ENCODE data around the gene APBA2.
A peak's percentile ranks its signal among the peaks of the same experiment; 100 is the strongest.

Gene APBA2

GRCh38 chr15:28982886-28983285 lies 97.1 kb downstream of the APBA2 start:
- Histone ChIP-seq H3K9me3 (no peaks in the 10 kb centered on the region), H3K4me1 (0 out of 2 replicates have a peak, but pooled peaks cover 4% of the 10 kb centered on the region), H3K36me3 (no peaks in the 10 kb centered on the region), H3K27me3 (no peaks in the 10 kb centered on the region), H3K4me3 (ENCODE audit: low read depth, low read length) (no peak overlapping the region)
- no peak for TF ChIP-seq CTCF (IDR thresholded peaks at IDR 0.05; ENCODE audit: low read depth, low read length)
- no peak for DNase-seq

DNA sequence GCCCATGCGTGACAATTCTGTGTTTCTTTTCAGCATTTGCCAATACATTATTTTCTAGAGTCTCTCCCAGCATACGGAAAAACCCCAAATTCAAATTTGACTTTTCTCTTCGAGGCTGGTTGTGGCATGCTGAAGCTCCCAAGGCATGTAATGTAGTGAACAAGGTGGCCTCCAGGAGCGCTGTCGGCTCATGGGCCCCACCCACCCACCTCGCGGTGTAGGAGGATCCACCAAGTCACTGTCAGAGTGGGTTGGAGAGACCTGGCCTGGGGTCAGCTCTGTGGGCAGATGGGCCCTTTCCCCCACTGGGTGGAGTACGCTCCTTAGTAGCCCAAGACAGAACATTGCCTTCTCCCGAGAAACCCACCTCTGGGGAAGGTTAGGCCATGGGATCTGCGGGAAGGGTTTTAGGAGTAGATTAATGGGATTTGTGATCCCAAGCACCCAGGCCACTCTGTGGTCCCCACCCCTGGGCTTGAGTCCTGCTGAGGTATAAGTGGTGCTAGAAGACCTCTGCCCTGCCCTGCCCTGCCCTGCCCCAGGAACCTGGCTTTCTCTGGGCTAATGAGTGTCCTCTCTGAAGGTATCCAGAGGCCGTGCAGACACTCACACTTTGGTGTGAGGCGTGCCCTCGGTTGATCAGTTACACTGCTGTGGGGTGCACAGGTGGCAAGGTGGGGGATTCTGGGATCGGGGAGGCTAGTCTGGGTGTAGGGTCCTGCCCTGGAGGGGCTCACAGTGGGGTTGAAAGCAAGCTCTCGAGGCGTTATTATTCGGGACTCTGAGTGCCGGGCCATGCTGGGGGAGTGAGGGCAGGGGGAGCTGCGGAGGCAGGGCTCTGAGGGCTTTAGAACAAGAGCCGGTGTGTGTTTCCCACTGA lies 97.9 kb downstream of the APBA2 start:
- 0 out of 2 replicates have a peak, but pooled peaks cover 4% of the 10 kb centered on the region for H3K4me1 ChIP-seq
- TF ChIP-seq CTCF (IDR thresholded peaks at IDR 0.05; ENCODE audit: low read depth, low read length), result no peak
- no peaks in the 10 kb centered on the region for H3K9me3 ChIP-seq
- DNase-seq, result no peak
- no peaks in the 10 kb centered on the region for H3K27me3 ChIP-seq
- no peaks in the 10 kb centered on the region for H3K36me3 ChIP-seq
- no peak overlapping the region for H3K4me3 ChIP-seq (ENCODE audit: low read depth, low read length)

DNA sequence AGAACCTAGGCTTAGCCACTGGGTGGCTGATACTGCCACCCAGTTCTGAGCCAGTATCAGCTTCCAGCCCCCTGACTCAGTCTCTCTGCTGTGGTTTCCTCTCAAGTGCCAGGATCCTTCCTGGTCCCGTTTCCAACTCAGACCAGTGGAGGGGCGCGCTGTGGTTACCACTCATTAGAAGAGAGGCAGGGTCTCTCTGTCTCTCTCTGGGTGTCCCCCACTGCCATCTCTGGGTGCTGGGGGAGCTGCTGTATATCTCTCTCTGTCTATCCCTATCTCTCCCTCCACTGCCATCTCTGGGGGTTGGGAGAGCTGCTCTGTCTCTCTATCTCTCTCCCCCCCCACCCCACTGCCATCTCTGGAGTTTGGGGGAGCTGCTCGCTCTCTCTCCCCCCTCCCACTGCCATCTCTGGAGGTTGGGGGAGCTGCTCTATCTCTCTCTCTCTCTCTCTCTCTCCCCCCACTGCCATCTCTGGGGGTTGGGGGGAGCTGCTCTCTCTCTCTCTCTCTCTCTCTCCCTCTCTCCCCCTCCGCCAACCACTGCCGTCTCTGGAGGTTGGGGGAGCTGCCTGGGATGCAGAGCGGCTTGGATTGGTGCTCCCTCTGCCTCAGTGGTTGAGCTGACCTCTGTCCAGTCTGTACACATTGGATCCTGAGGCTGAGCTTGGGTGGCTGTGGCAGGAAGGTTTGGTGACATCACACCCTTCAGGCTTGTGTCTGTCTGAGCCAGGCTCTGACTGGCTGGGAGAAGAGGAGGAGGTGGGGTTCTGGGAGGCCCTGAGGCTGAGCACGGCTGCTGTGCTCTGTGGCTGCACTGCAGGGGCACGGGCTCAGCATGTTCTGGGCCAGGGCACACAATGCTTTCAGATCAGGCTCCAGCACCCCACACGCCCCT lies 98.9 kb downstream of the APBA2 start:
- Histone ChIP-seq H3K36me3 (no peaks in the 10 kb centered on the region), H3K9me3 (no peaks in the 10 kb centered on the region), H3K4me1 (0 out of 2 replicates have a peak, but pooled peaks cover 4% of the 10 kb centered on the region), H3K4me3 (ENCODE audit: low read depth, low read length) (no peak overlapping the region), H3K27me3 (no peaks in the 10 kb centered on the region)
- peak; percentile 83 for DNase-seq
- no peak for TF ChIP-seq CTCF (IDR thresholded peaks at IDR 0.05; ENCODE audit: low read depth, low read length)

DNA sequence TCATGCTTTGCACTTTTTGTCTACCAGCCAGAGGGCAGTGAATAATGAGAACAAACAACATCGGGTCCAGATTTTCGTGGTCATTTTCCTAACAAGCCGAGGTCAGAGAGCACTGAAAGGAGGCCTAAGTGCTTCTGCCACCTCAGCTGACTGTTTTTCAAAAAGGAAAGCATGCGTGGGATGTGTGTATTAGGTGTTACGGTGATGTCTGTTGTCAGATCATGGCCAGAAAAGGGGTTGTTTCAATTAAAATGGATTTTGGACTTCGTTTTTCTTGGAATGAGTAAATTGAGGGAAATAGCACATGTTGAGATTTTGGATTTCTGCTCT lies 99.5 kb downstream of the APBA2 start:
- H3K4me3 ChIP-seq (ENCODE audit: low read depth, low read length), result no peak overlapping the region
- no peak for DNase-seq
- H3K4me1 ChIP-seq, result 0 out of 2 replicates have a peak, but pooled peaks cover 4% of the 10 kb centered on the region
- H3K27me3 ChIP-seq, result no peaks in the 10 kb centered on the region
- no peak for TF ChIP-seq CTCF (IDR thresholded peaks at IDR 0.05; ENCODE audit: low read depth, low read length)
- H3K36me3 ChIP-seq, result no peaks in the 10 kb centered on the region
- H3K9me3 ChIP-seq, result no peaks in the 10 kb centered on the region

DNA sequence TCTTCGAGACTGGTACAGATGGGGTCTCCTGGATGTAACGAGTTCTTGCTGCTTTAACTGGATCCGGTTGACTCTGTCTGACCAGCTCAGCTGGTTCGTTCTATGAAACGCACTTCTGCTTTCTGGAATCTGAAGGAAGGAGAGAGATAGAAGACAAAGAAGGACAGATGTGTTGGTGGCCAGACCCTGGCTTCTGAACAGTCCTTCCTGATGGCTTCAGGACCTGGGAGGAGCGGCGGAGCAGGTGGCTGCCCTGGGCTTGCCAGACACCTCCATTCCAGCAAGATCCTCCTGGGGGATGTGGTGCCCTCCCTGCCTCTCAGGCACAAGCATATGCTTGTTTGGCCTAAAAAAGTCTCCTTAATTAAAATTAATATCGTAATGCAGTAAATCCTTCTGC lies 99.9 kb downstream of the APBA2 start:
- Histone ChIP-seq H3K4me1 (peaks cover 7% of the 10 kb centered on the region), H3K9me3 (no peaks in the 10 kb centered on the region), H3K36me3 (no peaks in the 10 kb centered on the region), H3K4me3 (ENCODE audit: low read depth, low read length) (no peak overlapping the region), H3K27me3 (no peaks in the 10 kb centered on the region)
- TF ChIP-seq CTCF (IDR thresholded peaks at IDR 0.05; ENCODE audit: low read depth, low read length), result no peak
- no peak for DNase-seq

All from BE2C (cell line).